Measurements from ENCODE around the gene ZNRF3.

DNA sequence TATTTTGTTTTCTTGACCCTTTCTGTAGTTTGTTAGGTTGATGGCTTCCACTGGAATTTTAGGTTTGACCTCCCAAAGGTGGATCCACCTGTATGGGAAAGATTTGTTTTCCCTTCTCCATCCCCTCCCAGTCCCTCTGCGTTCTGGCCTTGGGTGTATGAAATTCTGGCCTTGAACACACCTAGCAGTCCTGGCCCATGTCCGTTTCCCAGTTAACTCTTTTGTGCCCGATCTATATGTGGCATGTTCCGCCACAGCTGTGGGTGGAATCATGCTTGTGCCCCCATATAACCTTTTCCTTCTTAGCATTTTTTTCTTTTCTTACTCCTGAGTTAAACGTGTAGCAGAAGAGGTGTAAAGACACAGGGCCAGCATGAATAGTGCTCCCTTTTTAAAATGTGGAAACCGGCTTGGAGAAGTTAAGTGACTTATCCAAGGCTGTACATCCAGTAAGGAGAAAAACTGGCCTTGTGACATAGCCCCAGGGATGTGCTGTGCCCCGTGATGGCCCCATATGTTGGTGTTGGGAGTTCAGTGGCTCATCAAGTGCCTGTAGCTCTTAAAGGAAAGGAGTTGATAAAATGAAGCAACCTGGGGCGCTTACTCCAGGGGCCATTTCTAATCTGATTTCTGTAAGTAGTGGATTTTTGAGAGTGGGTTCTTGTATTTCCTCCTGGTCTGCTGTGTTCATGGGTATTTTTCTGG, 39.3 kb downstream of the ZNRF3 start:
- TF ChIP-seq, protein P1, sequence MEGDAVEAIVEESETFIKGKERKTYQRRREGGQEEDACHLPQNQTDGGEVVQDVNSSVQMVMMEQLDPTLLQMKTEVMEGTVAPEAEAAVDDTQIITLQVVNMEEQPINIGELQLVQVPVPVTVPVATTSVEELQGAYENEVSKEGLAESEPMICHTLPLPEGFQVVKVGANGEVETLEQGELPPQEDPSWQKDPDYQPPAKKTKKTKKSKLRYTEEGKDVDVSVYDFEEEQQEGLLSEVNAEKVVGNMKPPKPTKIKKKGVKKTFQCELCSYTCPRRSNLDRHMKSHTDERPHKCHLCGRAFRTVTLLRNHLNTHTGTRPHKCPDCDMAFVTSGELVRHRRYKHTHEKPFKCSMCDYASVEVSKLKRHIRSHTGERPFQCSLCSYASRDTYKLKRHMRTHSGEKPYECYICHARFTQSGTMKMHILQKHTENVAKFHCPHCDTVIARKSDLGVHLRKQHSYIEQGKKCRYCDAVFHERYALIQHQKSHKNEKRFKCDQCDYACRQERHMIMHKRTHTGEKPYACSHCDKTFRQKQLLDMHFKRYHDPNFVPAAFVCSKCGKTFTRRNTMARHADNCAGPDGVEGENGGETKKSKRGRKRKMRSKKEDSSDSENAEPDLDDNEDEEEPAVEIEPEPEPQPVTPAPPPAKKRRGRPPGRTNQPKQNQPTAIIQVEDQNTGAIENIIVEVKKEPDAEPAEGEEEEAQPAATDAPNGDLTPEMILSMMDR (IDR thresholded peaks at IDR 0.05), result no peak
- no peak for TF ChIP-seq POLR2A (IDR thresholded peaks at IDR 0.05)
